Right renal cortex interstitium (tissue), 3 donors: ENCODE data around the gene METTL27. TPM values are rescaled to one million over a fixed set of nuclear protein-coding genes. Genes with fewer than 3 reads are reported as not detected.

ENCODE experiments used
- polyA plus RNA-seq, 3 donors: library from polyadenylated mRNA; unstranded; fragments of 120-200 nt; gene quantifications; one replicate each; pipeline ENCODE4 v1.2.1, GENCODE V29; 2013; ENCODE audit not compliant: insufficient read length in 3 of 3

The METTL27 gene
- polyA plus RNA-seq, 3 donors, result 3.4 to 12.2 (median 8.8) TPM

Other genes starting within 250 kb of the METTL27 start
- 1 to 10 TPM; 1.5 to 3.4 (median 2.9) TPM for gene MLXIPL, start 218.0 kb downstream of the METTL27 start, polyA plus RNA-seq
- gene VPS37D, start 174.7 kb downstream of the METTL27 start, polyA plus RNA-seq, result 10 to 100 TPM in 1 of 3 donors, 1 to 10 TPM in 2; 9.9 to 11.4 (median 10.0) TPM
- gene DNAJC30, start 159.1 kb downstream of the METTL27 start, polyA plus RNA-seq, result 10 to 100 TPM in 2 of 3 donors, 1 to 10 TPM in 1; 9.1 to 11.5 (median 10.2) TPM
- 10 to 100 TPM; 78.7 to 85.6 (median 79.1) TPM for gene BUD23, start 158.9 kb downstream of the METTL27 start, polyA plus RNA-seq
- gene STX1A, start 122.8 kb downstream of the METTL27 start, polyA plus RNA-seq, result 1 to 10 TPM; 7.0 to 8.5 (median 7.5) TPM
- gene ABHD11, start 103.7 kb downstream of the METTL27 start, polyA plus RNA-seq, result 10 to 100 TPM; 24.3 to 25.4 (median 25.2) TPM
- gene CLDN3, start 72.2 kb downstream of the METTL27 start, polyA plus RNA-seq, result 10 to 100 TPM; 27.7 to 32.9 (median 31.7) TPM
- gene CLDN4, start 11.5 kb downstream of the METTL27 start, polyA plus RNA-seq, result 10 to 100 TPM; 68.7 to 91.4 (median 76.4) TPM
- not detected for gene TMEM270, start 18.6 kb upstream of the METTL27 start, polyA plus RNA-seq
- 10 to 100 TPM; 48.4 to 61.7 (median 58.1) TPM for gene ELN, start 185.7 kb upstream of the METTL27 start, polyA plus RNA-seq
- gene LIMK1, start 241.3 kb upstream of the METTL27 start, polyA plus RNA-seq, result 10 to 100 TPM; 17.7 to 22.5 (median 21.2) TPM